Measurements from ENCODE around the gene KRTAP5-3.

DNA sequence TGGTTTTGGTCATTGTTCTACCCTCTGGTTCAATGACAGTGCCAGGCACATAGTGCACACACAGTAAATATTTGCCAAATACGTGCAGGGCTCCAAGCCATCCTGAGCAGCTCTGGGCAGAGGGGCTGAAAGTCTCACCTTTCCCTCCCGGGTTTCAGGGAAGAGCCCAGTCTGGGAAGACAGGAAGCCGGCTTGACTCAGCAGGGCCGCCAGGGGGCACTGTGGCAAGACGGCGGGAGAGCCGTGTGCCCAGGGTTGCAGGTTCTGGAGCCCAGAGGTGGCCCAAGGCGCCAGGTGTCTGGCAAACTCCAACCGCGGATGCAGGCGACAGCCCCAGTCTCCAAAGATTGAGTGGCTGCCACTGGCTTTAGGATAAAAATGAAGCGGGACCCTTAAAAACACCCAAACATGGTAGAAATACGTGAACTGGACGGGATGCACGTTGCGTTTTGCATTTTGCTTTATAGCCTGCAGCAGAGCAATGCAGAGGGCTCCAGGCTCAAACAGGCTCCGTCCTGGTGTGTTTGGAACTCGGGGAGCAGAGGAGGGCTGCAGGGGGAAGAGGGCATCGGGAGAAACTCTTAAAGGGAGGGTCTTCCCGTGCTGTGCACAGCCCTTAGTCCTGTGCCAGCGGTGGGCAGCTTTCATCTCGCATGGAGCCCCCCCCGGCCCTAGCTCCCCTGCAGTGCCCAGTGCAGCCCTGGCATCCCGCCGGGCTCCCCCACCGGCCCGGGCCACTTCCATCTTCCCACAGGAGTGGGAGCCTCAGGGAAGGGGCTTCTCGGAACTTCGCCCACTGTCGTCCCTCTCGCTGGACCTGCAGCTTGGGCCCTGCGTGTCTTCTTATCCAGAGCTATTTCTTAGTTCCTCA is 32.0 kb upstream of the KRTAP5-3 start:
- TF ChIP-seq, protein P1, sequence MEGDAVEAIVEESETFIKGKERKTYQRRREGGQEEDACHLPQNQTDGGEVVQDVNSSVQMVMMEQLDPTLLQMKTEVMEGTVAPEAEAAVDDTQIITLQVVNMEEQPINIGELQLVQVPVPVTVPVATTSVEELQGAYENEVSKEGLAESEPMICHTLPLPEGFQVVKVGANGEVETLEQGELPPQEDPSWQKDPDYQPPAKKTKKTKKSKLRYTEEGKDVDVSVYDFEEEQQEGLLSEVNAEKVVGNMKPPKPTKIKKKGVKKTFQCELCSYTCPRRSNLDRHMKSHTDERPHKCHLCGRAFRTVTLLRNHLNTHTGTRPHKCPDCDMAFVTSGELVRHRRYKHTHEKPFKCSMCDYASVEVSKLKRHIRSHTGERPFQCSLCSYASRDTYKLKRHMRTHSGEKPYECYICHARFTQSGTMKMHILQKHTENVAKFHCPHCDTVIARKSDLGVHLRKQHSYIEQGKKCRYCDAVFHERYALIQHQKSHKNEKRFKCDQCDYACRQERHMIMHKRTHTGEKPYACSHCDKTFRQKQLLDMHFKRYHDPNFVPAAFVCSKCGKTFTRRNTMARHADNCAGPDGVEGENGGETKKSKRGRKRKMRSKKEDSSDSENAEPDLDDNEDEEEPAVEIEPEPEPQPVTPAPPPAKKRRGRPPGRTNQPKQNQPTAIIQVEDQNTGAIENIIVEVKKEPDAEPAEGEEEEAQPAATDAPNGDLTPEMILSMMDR (IDR thresholded peaks at IDR 0.05) = no peak
- no peak for TF ChIP-seq POLR2A (IDR thresholded peaks at IDR 0.05)

All from lower leg skin (tissue), 3 donors.